Peyer's patch (tissue), 4 donors: Measurements from ENCODE around the gene RAD51B.

ENCODE experiments used
- POLR2A ChIP-seq, 2 donors: fragments of 450-650 bp; IDR thresholded peaks; one replicate each; pipeline ENCODE4 v1.5.1; 2017; ENCODE audit warnings: antibody characterized with exemption in 2 of 2, mild to moderate bottlenecking in 2 of 2, moderate library complexity in 2 of 2
- TF ChIP-seq, protein P1 (sequence below), 6 experiments: fragments of 450-650 bp in 4 of 6; fragments of 200-600 bp in 2 of 6; sonication (generic) in 1 of 6; IDR thresholded peaks; one replicate each; pipeline ENCODE4 v1.5.1; 2017 to 2019; ENCODE audit warnings: antibody characterized with exemption in 6 of 6, mild to moderate bottlenecking in 3 of 6, moderate library complexity in 1 of 6

DNA sequence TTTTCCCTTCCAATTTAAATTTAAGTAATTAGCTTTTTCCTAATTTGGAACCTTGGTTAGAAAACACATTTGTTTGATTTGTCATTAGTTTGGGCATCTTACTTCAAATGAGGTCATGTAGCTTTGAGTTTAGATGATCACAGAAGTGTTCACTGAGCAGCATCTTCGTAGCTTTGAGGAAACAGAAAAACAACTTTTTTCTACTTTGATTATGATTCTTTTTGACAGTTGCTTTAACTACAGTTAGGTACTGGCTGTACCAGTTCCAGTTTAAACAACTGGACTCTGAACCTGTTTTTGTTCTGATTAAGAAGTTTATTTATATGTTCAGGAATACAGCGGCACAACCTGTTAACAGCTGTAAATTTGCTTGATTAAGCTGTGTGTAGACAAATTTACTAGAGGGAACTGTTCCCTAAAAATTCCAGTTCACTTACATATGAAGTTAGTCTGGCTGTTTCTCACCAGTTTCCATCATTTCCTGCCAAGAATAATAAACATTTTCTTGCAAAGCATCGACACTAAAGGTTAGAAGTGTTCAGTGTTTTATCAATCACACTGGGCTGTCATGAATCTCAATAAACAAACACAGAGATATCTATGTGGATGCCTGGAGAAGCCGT, 191.9 kb downstream of the RAD51B start:
- TF ChIP-seq, protein P1, sequence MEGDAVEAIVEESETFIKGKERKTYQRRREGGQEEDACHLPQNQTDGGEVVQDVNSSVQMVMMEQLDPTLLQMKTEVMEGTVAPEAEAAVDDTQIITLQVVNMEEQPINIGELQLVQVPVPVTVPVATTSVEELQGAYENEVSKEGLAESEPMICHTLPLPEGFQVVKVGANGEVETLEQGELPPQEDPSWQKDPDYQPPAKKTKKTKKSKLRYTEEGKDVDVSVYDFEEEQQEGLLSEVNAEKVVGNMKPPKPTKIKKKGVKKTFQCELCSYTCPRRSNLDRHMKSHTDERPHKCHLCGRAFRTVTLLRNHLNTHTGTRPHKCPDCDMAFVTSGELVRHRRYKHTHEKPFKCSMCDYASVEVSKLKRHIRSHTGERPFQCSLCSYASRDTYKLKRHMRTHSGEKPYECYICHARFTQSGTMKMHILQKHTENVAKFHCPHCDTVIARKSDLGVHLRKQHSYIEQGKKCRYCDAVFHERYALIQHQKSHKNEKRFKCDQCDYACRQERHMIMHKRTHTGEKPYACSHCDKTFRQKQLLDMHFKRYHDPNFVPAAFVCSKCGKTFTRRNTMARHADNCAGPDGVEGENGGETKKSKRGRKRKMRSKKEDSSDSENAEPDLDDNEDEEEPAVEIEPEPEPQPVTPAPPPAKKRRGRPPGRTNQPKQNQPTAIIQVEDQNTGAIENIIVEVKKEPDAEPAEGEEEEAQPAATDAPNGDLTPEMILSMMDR (IDR thresholded peaks at IDR 0.05), result no peak
- TF ChIP-seq POLR2A (IDR thresholded peaks at IDR 0.05), result no peak
